Left renal pelvis (tissue), 4 donors: ENCODE results near the gene SCOC. TPM values are rescaled to one million over a fixed set of nuclear protein-coding genes. Genes with fewer than 3 reads are reported as not detected.

Experiments
- DNase-seq, 4 donors: peaks; one replicate each; pipeline ENCODE4 v3.0.0-alpha.2; 2013; ENCODE audit warnings: low read depth in 4 of 4, low spot score in 3 of 4
- polyA plus RNA-seq, 4 donors: library from polyadenylated mRNA; unstranded; fragments of 120-200 nt; gene quantifications; one replicate each; pipeline ENCODE4 v1.2.1, GENCODE V29; 2013; ENCODE audit not compliant: insufficient read length in 4 of 4

Gene SCOC
- polyA plus RNA-seq: 100 to 1,000 TPM; 100 to 180 (median 137) TPM

DNA sequence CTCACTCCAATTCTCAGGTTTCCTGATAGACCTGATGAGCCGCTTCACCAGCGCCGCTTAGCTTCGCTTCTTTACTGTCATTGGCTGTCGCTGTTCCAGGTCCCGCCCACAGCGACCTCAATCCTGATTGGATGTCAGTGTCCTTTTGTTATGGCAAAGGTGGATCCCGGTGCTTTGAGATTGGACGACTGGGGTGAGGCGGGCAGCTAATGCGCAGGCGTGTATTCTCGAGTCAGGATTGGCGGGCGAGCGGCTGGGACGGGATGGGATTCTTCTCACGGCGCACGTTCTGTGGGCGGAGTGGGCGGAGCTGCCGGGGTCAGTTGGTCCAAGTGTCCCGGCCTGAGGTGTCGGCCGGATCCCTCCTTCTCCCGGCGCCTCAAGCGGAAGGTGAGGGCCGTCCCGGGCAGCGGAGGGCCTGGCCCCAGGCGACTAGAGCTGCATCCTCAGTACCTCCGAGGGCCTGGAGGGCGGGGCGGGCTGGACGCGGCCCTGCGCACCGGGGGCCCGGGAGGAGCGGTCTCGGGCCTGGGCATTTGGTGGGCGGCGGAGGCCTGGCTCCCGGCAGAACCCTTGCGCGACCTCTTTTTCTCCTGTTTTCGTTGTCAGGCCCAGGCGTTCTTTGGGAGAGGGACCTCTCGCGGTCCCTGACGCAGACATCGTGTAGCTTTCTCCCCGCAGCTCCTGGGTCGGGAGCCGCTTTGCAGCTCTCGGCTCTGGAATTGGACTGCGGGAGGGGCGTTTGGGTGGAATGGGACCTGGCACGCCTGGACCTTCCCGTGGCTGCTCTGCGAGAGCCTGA lies at the start of gene SCOC:
TSS of gene SCOC (plus strand) at position 319 of the 802 bp plus-strand sequence. CDS start 5,525 bp downstream, outside the sequence.
- peak; percentile 97 to 99 (median 98) for DNase-seq

DNA sequence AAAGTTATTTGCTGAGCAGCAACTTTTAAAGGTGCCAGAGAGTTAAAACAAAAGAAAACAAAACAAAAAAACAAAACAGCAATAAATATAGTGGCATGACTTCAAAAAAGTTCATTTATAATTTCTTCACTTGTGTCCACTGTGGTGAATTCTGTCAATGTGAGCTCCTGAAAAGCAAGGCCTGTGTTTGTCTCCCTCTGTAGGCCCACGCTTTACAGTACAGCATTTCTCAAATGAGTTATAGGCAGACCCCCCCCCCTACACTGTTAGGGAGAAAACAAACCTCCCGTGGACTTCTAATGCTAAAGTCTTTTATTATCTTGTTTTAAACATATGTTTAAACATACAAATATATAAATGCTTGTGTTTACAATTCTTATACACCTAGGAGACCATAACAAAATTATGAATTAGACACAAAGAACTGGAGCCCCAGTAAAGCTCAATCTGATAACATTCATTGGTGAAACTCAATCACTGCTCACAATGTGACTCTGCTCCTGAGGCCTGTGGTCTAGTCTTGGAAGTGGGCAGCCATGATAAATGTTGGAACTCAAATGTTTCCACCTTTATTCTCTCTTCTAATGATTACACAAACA lies 47.0 kb upstream of the SCOC start:
- DNase-seq: no peak

DNA sequence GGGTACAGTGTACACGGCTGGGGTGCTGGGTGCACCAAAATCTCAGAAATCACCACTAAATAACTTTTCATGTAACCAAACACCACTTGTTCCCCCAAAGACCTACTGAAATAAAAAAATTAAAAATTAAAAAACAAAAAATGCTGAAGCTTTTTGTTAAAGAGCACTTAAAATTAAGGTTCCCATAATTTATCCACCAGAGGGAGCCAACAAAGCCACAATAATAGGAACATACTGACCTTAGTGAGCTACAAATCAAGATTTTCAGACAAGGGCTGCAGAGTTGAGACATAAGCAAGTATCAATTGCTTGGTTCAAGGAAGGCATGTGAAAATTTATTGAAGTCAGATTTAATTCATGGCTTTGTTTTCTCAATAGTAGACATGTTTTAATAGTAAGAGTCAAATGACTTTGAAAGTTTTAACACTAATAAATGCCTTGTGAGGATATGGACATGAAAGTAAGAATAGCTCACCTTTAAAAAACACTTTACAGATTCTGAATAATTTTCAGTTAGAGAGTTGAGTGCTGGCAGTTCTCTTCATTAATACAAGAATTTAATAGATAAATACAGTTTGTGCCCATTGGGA lies 43.0 kb upstream of the SCOC start:
- DNase-seq: peak in 1 of 4 donors; percentile 32

DNA sequence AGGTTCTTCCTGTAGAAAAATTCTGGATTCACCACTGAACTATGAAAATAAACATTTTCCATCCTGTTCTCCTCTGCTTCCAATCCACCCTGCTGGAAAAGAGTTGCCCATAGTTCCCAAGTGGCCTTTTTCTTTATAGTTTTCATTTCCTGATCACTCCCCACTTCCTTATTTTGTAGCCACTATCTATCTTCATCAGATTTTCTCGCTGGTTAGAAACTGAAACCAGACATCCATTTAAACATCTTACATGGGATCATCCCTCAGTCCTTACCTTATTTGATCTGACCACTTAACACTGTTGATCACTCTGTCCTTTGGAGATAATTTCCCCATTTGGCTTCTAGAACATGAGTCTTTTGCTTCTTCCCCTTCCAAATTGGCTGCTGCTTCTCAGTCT lies 42.2 kb upstream of the SCOC start:
- DNase-seq: no peak

DNA sequence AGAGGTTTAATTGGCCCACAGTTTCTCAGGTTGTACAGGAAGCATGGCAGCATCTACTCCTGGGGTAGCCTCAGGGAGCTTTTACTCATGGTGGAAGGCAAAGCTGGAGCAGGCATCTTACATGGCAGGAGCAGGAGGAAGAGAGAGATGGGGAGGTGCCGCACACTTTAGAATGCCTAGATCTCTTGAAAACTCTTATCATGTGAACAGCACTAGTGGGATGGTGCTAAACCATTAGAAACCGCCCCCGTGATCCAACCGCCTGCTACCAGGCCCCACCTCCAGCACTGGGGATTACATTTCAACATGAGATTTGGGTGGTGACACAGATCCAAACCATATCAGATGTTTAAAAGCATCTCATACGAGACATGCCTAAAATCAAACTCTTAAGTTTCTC lies 41.6 kb upstream of the SCOC start:
- no peak for DNase-seq

DNA sequence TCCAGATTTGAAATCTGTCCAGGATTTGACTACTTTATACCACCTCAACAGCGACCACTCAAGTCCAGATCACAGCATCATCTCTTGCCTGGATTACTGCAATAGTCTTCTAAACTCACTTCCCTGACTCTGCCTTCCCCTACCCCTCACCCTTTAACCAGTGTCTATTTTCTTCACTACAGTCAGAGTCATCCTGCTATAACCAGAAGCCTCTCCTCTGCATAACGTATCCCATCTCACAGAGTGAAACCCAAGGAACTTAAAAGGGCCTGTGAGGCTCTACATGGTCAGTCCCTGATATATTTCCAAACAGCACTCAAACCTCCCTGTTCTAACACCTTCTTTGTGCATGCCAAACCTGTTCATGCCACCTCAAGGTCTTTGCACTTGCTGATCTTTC lies 40.7 kb upstream of the SCOC start:
- DNase-seq: no peak

DNA sequence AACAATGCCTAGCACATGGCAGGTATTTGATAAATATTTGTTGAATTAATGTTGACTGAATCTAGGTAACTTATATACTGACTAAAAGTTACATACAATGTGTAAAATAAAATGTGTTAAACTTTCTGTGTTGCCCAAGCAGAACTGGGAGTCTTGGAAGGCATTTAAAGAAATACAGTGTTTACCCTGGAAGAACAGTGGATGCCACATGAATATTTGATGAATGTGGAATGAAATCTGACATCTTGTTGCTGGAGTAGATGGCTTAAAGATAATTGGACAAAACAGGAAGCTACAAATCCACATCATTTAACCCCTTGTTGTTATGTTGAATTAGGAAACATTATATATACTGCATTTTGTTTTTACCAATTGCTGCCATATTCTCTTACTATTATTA lies 39.9 kb upstream of the SCOC start:
- DNase-seq: no peak

DNA sequence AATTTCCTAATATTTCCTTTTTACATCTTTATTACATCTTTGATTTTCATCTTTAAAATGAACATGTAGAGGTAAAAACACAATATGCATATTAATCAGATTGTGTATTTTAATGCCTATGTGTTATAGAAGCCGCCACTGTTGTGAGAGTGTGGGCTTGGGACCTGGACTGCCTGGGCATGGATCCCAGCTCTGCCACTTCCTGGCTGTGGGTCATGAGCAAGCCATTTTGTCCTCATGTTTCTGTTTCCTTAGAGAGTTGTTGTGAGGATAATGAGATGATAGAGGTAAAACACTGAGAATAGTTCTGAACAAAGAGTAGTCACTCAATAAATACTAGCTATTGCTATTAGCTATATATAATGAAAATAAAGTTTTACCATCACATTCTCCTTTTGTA lies 38.4 kb upstream of the SCOC start:
- no peak for DNase-seq

DNA sequence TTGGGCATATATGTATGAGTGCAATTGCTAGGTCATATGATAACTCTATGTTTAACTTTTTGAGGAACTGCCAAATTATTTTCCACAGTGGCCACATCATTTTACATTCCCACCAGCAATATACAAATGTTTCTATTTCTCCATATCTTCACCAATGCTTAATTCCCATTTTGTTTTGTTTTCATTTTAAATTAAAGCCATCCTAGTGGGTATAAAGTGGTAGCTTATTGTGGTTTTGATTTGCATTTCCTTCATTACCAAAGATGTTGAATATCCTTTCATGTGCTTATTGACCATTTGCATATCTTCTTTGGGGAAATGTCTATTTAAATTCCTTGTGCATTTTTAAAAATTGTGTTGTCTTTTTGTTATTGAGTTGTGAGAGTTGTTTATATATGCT lies 36.7 kb upstream of the SCOC start:
- DNase-seq: no peak

DNA sequence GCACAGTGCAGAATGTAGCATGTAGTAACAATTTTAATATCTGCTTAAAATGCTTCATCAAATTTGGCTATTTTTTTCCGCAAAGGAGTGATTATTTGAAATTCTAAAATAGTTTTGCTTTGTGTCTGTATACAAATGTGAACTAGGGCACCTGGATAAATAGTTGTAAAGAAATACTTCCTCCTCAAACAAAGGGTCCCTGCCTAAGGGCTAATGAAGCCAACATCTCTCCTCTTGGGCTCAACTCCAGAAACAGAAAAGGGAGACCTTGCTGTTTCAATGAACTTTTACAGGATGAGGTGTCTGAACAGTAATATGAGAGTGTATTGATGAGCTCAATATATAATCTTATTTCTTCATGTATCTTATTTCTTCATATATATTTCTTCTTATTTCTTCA lies 30.8 kb upstream of the SCOC start:
- DNase-seq: no peak

DNA sequence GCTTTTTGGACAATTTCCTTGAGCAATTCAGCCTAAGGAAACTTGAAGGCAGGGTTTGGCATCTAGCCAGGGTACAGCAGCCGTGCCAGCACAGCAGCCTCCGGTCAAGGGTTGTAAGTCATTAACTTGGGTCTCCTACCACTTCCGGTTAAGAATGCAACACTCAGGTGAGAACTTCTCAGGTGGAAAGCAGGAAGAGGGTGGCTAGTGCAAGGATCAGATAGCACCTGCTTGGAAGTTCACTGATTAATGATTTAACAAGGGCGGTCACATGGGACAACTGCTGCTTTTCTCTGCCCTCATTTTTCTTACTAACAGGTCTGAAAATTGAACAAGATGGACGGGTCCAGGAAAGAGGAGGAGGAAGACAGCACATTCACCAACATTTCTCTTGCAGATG lies 30.1 kb upstream of the SCOC start:
- peak in 3 of 4 donors; percentile 69 to 85 (median 81) for DNase-seq

DNA sequence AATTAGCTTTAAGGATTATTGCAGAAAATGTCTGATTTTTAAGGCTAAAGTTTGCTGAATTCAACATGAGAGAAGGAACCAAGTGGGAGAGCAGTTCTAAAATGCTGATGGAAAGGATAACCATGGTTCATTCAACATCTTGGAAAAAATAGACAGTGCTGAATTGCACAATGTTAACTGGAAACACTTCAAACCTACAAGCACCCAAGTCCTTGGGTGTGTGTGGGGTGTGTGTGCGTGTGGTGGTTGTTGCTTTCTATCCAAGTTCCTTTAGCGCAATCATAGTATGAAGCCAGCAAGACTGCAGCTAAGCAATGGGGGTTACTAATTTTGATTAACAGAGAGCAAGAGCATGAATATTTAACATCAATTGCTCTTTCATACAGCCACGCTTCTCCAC lies 29.3 kb upstream of the SCOC start:
- DNase-seq: no peak

DNA sequence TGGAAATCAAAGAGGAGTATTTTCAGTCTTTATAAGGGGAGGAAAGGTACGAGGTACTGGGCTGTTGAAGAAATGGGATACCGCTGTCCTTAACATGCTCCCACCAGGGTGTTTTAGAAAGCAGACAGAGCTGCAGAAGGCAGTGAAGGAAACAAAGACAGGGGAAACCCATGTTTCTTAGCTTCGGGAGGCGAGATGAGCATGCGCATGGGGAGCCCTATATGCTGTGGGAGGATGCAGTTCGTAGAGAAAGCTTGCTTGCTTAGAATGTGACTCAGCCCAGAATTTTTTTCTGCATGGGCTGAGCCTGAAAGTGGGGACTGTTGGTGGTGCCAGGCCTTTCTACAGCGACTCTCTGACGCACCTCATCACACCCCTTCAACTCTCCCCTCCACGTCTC lies 28.8 kb upstream of the SCOC start:
- DNase-seq: no peak

DNA sequence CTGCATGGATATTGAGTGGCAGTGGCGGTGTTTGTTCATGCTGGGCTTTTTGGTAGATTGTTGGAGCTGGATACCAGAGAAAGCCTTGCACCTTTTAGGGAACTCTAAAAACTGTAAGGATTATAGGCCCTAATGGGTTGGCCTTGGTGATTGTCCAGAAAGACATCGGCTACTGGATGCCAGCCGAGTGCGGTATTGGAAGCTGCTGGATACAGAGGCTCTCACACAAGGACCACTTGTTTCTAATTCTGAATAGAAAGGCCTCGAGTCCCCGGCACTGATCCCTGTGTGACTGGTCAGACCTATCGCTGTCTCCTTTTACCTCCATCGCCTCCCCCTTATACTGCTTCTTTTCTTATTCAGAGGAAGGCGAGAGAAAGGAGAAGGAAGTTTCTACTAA lies 27.3 kb upstream of the SCOC start:
- no peak for DNase-seq

DNA sequence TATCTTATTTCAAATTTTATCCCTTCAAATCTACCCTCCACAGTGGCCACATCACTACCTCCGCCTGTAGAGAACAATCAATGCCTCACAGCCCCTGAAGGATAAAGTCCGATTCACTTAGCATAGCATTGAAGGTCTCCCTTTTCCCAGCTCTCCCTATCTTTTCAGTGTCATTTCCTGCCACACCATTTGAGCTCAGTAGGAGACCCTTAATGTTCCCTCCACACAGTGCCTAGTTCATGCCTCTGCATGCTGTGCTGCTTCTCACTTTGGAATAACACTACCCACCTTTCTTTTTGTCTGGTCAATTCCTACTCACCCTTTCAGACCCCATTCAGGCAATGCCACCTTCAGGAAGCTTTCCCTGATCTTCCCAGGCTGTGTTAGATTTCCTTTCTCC lies 23.6 kb upstream of the SCOC start:
- no peak for DNase-seq

DNA sequence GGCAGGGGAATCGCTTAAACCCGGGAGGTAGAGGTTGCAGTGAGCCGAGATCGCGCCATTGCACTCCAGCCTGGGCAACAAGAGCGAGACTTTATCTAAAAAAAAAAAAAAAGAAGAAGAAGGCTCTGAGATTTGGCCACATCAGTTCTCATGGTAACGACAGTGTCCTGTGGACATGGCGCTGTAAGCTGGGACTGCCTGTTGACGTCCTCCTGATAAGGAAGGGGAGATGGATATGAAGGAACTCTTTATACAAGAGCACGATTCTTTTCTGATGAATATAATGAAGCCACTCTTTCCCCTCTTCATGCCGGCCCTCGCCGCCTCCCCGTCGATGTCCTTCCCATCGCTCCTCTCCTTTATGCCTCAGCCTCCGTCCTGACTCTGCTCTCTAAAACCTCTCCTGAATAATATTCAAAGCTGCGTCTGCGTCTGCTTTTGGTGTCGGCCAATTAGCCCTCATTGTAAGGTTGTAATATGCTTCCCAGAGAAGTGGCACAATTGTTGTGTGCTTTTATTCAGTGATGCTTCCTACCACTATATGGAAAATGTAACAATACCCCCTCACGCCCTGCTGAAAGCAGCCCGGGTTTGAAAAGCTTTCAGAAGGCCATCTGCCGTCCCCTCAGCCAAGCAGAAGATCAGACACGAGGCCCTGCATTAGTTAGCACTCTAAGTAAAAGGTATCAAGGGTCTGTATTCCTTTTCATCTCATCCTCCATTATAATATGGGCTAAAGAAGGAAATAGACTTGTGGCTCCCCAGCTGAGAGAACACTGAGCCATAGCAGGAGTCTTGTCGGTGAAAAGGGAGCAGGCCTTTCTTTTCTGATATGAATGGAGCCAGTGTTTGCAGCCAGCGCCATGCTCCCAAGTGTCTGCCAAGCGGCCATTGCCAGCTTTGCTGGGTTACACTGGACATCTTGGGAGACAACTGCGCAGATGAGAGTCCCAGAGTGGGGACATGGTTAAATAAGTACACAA lies 22.1 kb upstream of the SCOC start:
- no peak for DNase-seq

DNA sequence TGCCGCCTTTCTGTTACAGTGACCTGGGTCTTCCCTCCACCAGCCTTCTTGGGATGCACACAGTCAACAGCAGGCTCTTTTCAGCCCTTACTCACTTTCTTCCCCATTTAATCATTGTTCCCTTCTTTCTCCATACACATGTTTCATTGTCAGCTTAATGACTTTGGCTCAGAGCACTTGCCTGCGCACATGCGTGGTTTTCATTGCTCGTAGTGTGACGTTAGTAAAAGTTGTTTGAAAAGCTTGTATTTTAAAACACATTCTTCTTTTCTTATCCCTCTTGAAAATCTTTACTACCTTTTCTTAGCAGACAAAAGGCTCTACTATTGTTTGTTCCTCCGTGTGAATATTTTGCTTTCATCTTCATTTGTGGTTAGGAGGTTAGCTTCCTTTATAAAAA lies 19.7 kb upstream of the SCOC start:
- no peak for DNase-seq

DNA sequence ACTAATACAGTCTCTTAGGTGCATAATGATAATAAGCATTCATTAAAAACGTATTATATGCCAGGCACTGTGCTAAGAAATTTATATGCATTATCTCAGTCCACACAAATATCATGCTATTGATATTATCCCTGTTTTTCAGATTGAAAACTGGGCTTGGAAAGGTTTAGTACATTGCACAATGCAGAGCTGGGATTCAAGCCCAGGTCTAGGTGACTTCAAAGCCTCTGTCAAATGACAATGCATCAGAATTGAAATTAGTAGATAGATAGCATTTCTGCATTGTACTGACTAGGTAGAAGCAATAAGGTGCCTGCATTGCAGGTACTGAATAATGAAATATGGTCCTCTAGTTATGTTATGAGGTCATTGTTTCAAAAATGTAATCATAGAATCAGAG lies 18.2 kb upstream of the SCOC start:
- no peak for DNase-seq

DNA sequence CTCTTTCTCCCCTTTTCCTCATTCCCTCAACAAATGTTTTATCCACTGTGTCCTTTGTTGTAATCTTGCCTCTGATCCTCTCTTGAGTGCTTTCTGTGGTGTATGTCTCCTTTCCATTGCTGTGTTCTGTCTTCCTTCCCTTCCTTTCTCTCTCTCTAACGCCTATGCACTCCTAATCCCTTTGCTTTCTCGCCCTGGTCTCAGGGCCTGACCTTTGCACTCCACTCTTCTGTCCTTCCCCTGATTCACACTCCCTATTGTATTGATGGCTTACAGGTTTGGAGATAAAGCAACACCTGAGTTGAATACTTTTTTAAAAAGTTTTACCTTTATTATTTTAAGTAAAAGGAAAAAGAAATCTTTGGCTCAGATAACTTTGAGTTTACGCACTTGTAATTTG lies 15.6 kb upstream of the SCOC start:
- no peak for DNase-seq

DNA sequence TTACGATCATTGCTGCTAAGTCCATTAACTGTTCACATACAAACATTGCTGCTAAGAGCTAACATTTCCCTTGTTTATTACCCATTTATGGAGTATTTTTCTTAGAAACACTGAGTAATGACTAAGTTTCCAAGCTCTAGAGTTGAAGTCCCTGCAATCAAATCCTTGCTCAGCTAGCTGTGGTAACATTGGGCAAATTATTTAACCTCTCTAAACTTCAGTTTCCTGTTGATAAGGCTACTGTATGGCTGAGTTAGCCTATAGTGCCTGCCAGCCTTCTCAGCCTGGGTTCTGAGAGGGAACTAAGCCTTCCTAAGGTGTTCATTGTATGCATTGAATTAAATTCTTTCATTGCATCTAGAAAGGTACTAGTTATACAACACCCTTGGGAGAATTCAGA lies 15.2 kb upstream of the SCOC start:
- DNase-seq: no peak
